Measurements from ENCODE around the gene DTX1. TPM values are rescaled to one million over a fixed set of nuclear protein-coding genes. Genes with fewer than 3 reads are reported as not detected.

The DTX1 gene
- total RNA-seq, 1 donor from 2014 or later, result 1.4 TPM

DNA sequence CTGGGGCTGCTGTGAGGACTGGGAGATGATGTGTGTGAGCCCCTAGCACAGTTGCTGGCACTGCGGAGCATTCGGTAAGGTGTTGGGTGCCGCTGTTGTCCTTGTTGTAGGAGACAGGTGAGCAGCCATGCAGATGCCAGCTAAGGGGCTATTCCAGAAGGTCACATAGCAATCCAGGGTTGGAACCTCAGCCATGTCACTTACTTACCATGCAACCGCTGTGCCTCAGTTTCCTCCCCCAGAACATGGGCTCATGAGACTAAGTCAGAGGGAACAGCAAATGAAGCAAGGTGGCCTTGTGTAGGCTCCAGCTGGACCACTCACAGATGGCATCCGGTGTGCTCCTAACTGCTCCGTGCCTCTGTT, 13.2 kb downstream of the DTX1 start:
- Mint-ChIP-seq H3K9me3 (no peaks in the 10 kb centered on the region), H3K27ac (no peak overlapping the region)
- TF ChIP-seq, protein P1, sequence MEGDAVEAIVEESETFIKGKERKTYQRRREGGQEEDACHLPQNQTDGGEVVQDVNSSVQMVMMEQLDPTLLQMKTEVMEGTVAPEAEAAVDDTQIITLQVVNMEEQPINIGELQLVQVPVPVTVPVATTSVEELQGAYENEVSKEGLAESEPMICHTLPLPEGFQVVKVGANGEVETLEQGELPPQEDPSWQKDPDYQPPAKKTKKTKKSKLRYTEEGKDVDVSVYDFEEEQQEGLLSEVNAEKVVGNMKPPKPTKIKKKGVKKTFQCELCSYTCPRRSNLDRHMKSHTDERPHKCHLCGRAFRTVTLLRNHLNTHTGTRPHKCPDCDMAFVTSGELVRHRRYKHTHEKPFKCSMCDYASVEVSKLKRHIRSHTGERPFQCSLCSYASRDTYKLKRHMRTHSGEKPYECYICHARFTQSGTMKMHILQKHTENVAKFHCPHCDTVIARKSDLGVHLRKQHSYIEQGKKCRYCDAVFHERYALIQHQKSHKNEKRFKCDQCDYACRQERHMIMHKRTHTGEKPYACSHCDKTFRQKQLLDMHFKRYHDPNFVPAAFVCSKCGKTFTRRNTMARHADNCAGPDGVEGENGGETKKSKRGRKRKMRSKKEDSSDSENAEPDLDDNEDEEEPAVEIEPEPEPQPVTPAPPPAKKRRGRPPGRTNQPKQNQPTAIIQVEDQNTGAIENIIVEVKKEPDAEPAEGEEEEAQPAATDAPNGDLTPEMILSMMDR (IDR thresholded peaks at IDR 0.05; ENCODE audit: unreplicated experiment), result no peak

DNA sequence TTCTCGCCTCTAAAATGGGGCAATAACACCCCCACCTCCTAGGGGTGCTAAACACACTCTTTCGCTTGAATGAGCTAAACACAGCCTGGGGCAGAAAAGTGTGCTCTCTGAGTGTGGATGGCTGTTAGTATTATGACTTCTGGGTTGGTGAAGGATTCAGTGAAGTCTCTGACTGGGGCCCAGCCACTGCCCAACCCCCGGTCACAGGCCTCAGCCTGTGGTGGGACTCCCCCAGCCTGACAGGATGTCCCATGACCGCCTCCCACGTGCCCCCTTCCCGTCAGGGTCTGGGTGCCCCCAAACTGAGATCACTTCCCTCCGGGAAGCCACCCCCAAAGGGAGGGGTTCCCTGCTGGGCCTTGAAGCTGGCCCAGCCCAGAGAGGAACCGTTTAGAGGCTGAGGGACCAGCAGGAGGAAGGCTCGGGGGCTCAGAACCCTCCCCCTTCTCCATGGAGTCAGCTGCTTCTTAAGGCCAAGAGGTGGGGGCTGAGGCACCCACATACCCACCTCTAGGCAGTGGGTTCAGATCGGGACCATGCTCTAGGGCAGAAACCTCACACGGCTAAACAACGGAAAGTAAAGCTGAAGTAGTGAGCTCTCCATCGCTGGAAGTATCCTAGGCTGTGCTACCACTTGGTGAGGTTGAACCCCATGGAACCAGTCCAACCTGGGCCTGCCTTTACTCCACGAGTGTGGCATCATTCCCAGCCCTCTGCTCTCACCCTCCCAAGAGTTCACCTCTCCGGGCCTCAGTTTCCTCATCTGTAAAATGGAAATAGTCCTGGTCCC, 13.8 kb downstream of the DTX1 start:
- Mint-ChIP-seq H3K4me1 (no peaks in the 10 kb centered on the region), H3K9me3 (no peaks in the 10 kb centered on the region)

More for the DNA sequence above, 13.2 kb downstream of the DTX1 start:
- H3K4me1 Mint-ChIP-seq, result no peaks in the 10 kb centered on the region
- H3K36me3 Mint-ChIP-seq, result no peaks in the 10 kb centered on the region
- H3K27me3 Mint-ChIP-seq (ENCODE audit: low read depth), result peaks cover 63% of the 10 kb centered on the region
- H3K4me3 Mint-ChIP-seq, result no peak overlapping the region
- DNase-seq (ENCODE audit: low spot score in 2 of 2, unreplicated experiment in 2 of 2), result no peak

DNA sequence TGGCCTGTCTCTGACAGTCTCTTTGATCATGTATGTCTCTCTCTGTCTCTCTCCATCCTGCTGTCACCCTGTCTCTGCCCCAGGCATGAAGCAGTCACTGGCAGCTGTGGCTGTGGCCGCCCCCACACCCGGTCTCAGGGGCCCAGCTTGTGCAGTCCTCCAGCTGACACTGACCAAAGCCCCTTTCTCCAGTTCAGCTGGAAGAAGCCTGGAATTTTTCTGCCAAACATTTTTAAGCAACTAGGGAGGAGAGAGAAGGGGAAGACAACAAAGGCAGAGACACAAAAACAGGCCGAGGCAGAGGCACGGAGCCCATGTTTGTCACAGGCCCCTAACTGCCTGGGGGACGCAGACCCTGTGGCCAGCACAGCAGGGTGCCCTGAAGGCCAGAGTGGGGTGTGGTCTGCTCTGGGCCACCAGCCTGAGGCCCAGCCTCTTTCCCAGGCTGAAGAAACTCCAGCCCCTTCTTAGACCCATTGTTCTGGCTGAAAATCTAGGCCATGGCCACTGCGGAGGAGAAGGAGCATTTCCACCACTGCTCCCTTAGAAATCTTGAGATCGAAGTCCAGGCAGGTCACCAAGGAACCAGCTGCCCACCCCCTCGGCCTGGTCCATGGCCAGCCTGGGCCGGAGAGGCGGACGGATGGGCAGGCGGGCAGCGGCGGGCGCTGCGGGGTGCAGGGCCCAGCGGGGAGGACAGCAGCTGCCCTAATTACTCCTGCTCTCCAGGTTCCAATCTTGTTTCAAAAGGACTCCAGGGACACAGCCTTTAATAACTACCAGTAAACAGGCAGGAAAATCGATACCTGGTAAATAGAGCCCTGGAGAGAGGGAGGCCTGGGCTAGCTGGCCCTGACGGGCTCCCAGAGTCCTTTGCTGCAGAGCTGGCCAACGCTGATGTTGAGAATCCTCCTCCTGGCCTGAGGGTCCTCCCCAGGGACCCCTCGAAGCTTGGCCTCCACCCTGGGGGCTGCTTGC, 14.9 kb downstream of the DTX1 start:
- Mint-ChIP-seq H3K4me1 (no peaks in the 10 kb centered on the region), H3K27me3 (ENCODE audit: low read depth) (peaks cover 68% of the 10 kb centered on the region), H3K27ac (no peak overlapping the region), H3K36me3 (no peaks in the 10 kb centered on the region), H3K4me3 (no peak overlapping the region), H3K9me3 (no peaks in the 10 kb centered on the region)
- TF ChIP-seq, protein P1 (IDR thresholded peaks at IDR 0.05; ENCODE audit: unreplicated experiment), result no peak
- no peak for DNase-seq (ENCODE audit: low spot score in 2 of 2, unreplicated experiment in 2 of 2)

More for the DNA sequence above, 13.8 kb downstream of the DTX1 start:
- H3K27me3 Mint-ChIP-seq (ENCODE audit: low read depth), result peaks cover 63% of the 10 kb centered on the region
- TF ChIP-seq, protein P1 (IDR thresholded peaks at IDR 0.05; ENCODE audit: unreplicated experiment), result no peak
- H3K27ac Mint-ChIP-seq, result no peak overlapping the region
- no peak overlapping the region for H3K4me3 Mint-ChIP-seq
- no peaks in the 10 kb centered on the region for H3K36me3 Mint-ChIP-seq
- no peak for DNase-seq (ENCODE audit: low spot score in 2 of 2, unreplicated experiment in 2 of 2)

DNA sequence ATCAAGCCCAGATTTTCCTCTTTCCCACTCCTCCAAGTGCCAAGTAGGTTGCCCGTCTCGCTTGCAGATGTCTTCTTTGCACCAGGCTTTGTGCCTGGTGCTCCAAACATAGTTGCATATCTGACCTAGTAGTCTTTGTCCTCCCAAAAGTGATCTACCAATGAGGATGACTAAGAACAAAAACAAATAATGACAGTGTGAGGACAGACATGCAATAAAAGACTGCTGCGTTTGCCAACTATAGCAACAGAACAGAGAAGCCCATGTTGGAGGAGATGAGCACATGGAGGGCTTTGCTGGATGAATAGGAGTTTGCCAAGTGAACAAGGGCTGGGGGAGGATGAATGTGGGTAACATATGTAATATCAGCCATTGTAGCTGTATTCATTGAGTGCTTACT, 15.6 kb downstream of the DTX1 start:
- Mint-ChIP-seq H3K36me3 (no peaks in the 10 kb centered on the region), H3K27ac (no peak overlapping the region), H3K9me3 (no peaks in the 10 kb centered on the region), H3K27me3 (ENCODE audit: low read depth) (peaks cover 70% of the 10 kb centered on the region), H3K4me3 (no peak overlapping the region), H3K4me1 (no peaks in the 10 kb centered on the region)
- TF ChIP-seq, protein P1 (IDR thresholded peaks at IDR 0.05; ENCODE audit: unreplicated experiment), result no peak
- DNase-seq (ENCODE audit: low spot score in 2 of 2, unreplicated experiment in 2 of 2), result no peak

DNA sequence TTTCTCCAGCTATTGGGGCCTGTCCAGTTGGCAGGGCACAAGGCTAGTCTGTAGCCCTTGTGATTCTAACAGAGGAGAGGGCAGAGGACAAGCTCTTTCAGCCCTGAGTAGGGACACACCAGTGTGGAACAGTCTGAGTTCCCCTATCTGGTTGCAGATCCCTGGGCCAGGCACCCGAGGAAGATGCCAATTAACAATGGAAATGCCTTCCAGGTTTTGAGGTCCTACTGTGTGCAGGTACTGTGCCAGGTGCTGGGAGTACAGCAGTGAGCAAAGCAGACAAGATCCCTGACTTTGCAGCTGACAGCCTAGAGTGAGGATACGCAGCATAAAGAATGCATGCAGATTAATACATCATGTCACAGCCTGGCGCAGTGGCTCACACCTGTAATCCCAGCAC, 17.1 kb downstream of the DTX1 start:
- DNase-seq (ENCODE audit: low spot score in 2 of 2, unreplicated experiment in 2 of 2), result no peak
- Mint-ChIP-seq H3K9me3 (no peaks in the 10 kb centered on the region), H3K4me3 (no peak overlapping the region), H3K36me3 (no peaks in the 10 kb centered on the region), H3K4me1 (no peaks in the 10 kb centered on the region), H3K27ac (no peak overlapping the region), H3K27me3 (ENCODE audit: low read depth) (peaks cover 70% of the 10 kb centered on the region)
- TF ChIP-seq, protein P1 (IDR thresholded peaks at IDR 0.05; ENCODE audit: unreplicated experiment), result no peak
